Fibroblast of lung (primary cell): ENCODE measurements around the gene GHRHR. TPM values are rescaled to one million over a fixed set of nuclear protein-coding genes. Genes with fewer than 3 reads are reported as not detected.

Experiments
- DNase-seq, 2 donors: peaks; one replicate each; pipeline versions ENCODE4 v3.0.0 to v3.0.0-alpha.2; 2010; ENCODE audit warnings: low read depth in 2 of 2
- H2AFZ ChIP-seq: 2 replicates; pipeline ENCODE4 v1.5.1; 2012; ENCODE audit warnings: low read length, control low read depth, inconsistent platforms
- H3K27ac ChIP-seq: 2 replicates; pipeline ENCODE4 v1.5.1; 2011; ENCODE audit warnings: low read length, control low read depth; ENCODE audit not compliant: insufficient read depth
- H3K27me3 ChIP-seq: 2 replicates; pipeline ENCODE4 v1.5.1; 2011; ENCODE audit warnings: mild to moderate bottlenecking, low read length; ENCODE audit not compliant: control insufficient read depth, insufficient read depth
- H3K36me3 ChIP-seq: 2 replicates; pipeline ENCODE4 v1.5.1; 2011; ENCODE audit warnings: low read length; ENCODE audit not compliant: control insufficient read depth, insufficient read depth
- H3K4me1 ChIP-seq: 2 replicates; pipeline ENCODE4 v1.5.1; 2011; ENCODE audit warnings: low read length; ENCODE audit not compliant: control insufficient read depth, insufficient read depth; ENCODE audit errors: extremely low read depth
- H3K4me2 ChIP-seq: 2 replicates; pipeline ENCODE4 v1.5.1; 2011; ENCODE audit warnings: low read length, control low read depth; ENCODE audit not compliant: insufficient read depth; ENCODE audit errors: extremely low read depth
- H3K4me3 ChIP-seq, 4 experiments: fragments of 200-600 bp in 1 of 4; sonication (generic) in 1 of 4; replicated peaks in 1 of 4; 2 replicates each; pipeline ENCODE4 v1.5.1; 2011 to 2016; ENCODE audit warnings: low read length in 4 of 4, low read depth in 3 of 4, mild to moderate bottlenecking in 3 of 4, control low read depth in 2 of 4, inconsistent platforms in 1 of 4, mixed read lengths in 1 of 4; ENCODE audit not compliant: insufficient read depth in 1 of 4; ENCODE audit errors: control extremely low read depth in 1 of 4
- H3K79me2 ChIP-seq: 2 replicates; pipeline ENCODE4 v1.5.1; 2012; ENCODE audit warnings: mild to moderate bottlenecking, low read length, inconsistent platforms; ENCODE audit not compliant: control insufficient read depth, insufficient read depth
- H3K9ac ChIP-seq: 2 replicates; pipeline ENCODE4 v1.5.1; 2011; ENCODE audit warnings: mild to moderate bottlenecking, low read length, control low read depth; ENCODE audit not compliant: insufficient read depth
- H3K9me3 ChIP-seq: 2 replicates; pipeline ENCODE4 v1.5.1; 2012; ENCODE audit warnings: low read depth, low read length; ENCODE audit not compliant: control insufficient read depth, insufficient read depth
- H4K20me1 ChIP-seq: 2 replicates; pipeline ENCODE4 v1.5.1; 2011; ENCODE audit warnings: low read length; ENCODE audit not compliant: control insufficient read depth, insufficient read depth; ENCODE audit errors: extremely low read depth
- CTCF ChIP-seq, 2 donors: IDR thresholded peaks in 1 of 2; conservative IDR thresholded peaks in 1 of 2; 1 replicate in 1 of 2; 2 replicates in 1 of 2; pipeline ENCODE4 v1.5.1; 2011 to 2012; ENCODE audit warnings: low read length in 2 of 2, control low read depth in 1 of 2, inconsistent platforms in 1 of 2, low read depth in 1 of 2, mild to moderate bottlenecking in 1 of 2
- EZH2 ChIP-seq: IDR thresholded peaks from 2 replicates; pipeline ENCODE4 v1.5.1; 2012; ENCODE audit warnings: low read length, control low read depth, mild to moderate bottlenecking; ENCODE audit errors: missing control alignments
- polyA plus RNA-seq, 2 donors: library from polyadenylated mRNA; depleted of rRNA in 1 of 2; stranded (reverse) in 1 of 2; unstranded in 1 of 2; fragments of >200 nt; gene quantifications; 2 replicates each; pipeline ENCODE4 v1.2.1, GENCODE V29; 2011 to 2012; ENCODE audit warnings: missing spikeins in 1 of 2
- total RNA-seq: library from RNA; depleted of rRNA; stranded (reverse); fragments of >200 nt; gene quantifications from 2 replicates; pipeline ENCODE4 v1.2.1, GENCODE V29; 2014

Gene GHRHR
- total and polyA plus RNA-seq, 2 donors (not counting 1 experiment from before 2014, with no cell fraction given) = not detected

GRCh38 chr7:30915751-30916150 lies 48.0 kb upstream of the GHRHR start:
- DNase-seq = no peak
- no peaks in the 10 kb centered on the region for H3K9me3 ChIP-seq
- no peak overlapping the region for H3K9ac ChIP-seq
- H3K4me1 ChIP-seq = peaks cover 19% of the 10 kb centered on the region
- no peaks in the 10 kb centered on the region for H3K79me2 ChIP-seq
- TF ChIP-seq CTCF (conservative IDR thresholded peaks at IDR 0.05 in 1 of 2, IDR thresholded peaks at IDR 0.05 in 1 of 2; ENCODE audit: low read depth in 1 of 2, low read length in 2 of 2) = no peak
- TF ChIP-seq EZH2 = no peak
- no peak overlapping the region for H2AFZ ChIP-seq
- H3K4me2 ChIP-seq = no peak overlapping the region
- H3K4me3 ChIP-seq = no peak overlapping the region
- no peak overlapping the region for H3K27ac ChIP-seq
- H4K20me1 ChIP-seq = no peaks in the 10 kb centered on the region
- no peaks in the 10 kb centered on the region for H3K36me3 ChIP-seq
- H3K27me3 ChIP-seq = no peaks in the 10 kb centered on the region

GRCh38 chr7:30916255-30916654 lies 47.5 kb upstream of the GHRHR start:
- Histone ChIP-seq H3K36me3 (no peaks in the 10 kb centered on the region), H4K20me1 (no peaks in the 10 kb centered on the region), H3K79me2 (no peaks in the 10 kb centered on the region), H3K27me3 (no peaks in the 10 kb centered on the region), H2AFZ (no peak overlapping the region), H3K27ac (no peak overlapping the region), H3K9me3 (no peaks in the 10 kb centered on the region), H3K4me1 (peaks cover 22% of the 10 kb centered on the region), H3K4me2 (no peak overlapping the region), H3K4me3 (no peak overlapping the region), H3K9ac (no peak overlapping the region)
- no peak for TF ChIP-seq CTCF (conservative IDR thresholded peaks at IDR 0.05 in 1 of 2, IDR thresholded peaks at IDR 0.05 in 1 of 2; ENCODE audit: low read depth in 1 of 2, low read length in 2 of 2)
- no peak for TF ChIP-seq EZH2
- DNase-seq = no peak

- Histone ChIP-seq H3K79me2 (no peaks in the 10 kb centered on the region), H4K20me1 (no peaks in the 10 kb centered on the region), H3K27ac (no peak overlapping the region), H3K9me3 (no peaks in the 10 kb centered on the region), H3K9ac (no peak overlapping the region), H3K36me3 (no peaks in the 10 kb centered on the region), H2AFZ (no peak overlapping the region), H3K4me1 (peaks cover 24% of the 10 kb centered on the region), H3K4me2 (no peak overlapping the region), H3K4me3 (no peak overlapping the region), H3K27me3 (no peaks in the 10 kb centered on the region)
- no peak for DNase-seq
- TF ChIP-seq EZH2 = no peak
- TF ChIP-seq CTCF (conservative IDR thresholded peaks at IDR 0.05 in 1 of 2, IDR thresholded peaks at IDR 0.05 in 1 of 2; ENCODE audit: low read depth in 1 of 2, low read length in 2 of 2) = no peak
Observed at GRCh38 chr7:30916767-30917166, 47.0 kb upstream of the GHRHR start.
